Glutamatergic neuron (in vitro differentiated cells): ENCODE data around the gene SLC25A26. TPM values are rescaled to one million over a fixed set of nuclear protein-coding genes. Genes with fewer than 3 reads are reported as not detected.

Experiments used
- DNase-seq: peaks from one replicate; pipeline ENCODE4 v3.0.0; 2022
- H3K27ac Mint-ChIP-seq: one replicate; pipeline ENCODE4 v1.8.0; 2020; ENCODE audit warnings: mild to moderate bottlenecking, mixed read lengths, inconsistent platforms; ENCODE audit not compliant: unreplicated experiment
- H3K27me3 Mint-ChIP-seq: one replicate; pipeline ENCODE4 v1.8.0; 2020; ENCODE audit warnings: mild to moderate bottlenecking, moderate library complexity, mixed read lengths, inconsistent platforms; ENCODE audit not compliant: unreplicated experiment
- H3K36me3 Mint-ChIP-seq: one replicate; pipeline ENCODE4 v1.8.0; 2020; ENCODE audit warnings: mild to moderate bottlenecking, mixed read lengths, inconsistent platforms; ENCODE audit not compliant: unreplicated experiment
- H3K4me1 Mint-ChIP-seq: one replicate; pipeline ENCODE4 v1.8.0; 2020; ENCODE audit warnings: mild to moderate bottlenecking, low read depth, mixed read lengths, inconsistent platforms; ENCODE audit not compliant: unreplicated experiment
- H3K4me3 Mint-ChIP-seq: one replicate; pipeline ENCODE4 v1.8.0; 2020; ENCODE audit warnings: mild to moderate bottlenecking, mixed read lengths, inconsistent platforms; ENCODE audit not compliant: unreplicated experiment
- H3K9me3 Mint-ChIP-seq: one replicate; pipeline ENCODE4 v1.8.0; 2020; ENCODE audit warnings: mild to moderate bottlenecking, moderate library complexity, mixed read lengths, inconsistent platforms; ENCODE audit not compliant: unreplicated experiment
- total RNA-seq: library from RNA; stranded (reverse); fragmentation: NEBNext Ultra II Directional; extraction: Animal tissue kit (Norgen Biotek cat#: 25700); gene quantifications from one replicate; pipeline ENCODE4 v1.2.1, GENCODE V29; 2021; ENCODE audit not compliant: unreplicated experiment
- TF ChIP-seq, protein P1 (sequence below): fragments of 200-600 bp; sonication (generic); IDR thresholded peaks from one replicate; pipeline ENCODE4 v1.5.0; 2021; ENCODE audit not compliant: partially characterized antibody, unreplicated experiment

SLC25A26 gene
- total RNA-seq, 1 donor from 2014 or later: 12.7 TPM

DNA sequence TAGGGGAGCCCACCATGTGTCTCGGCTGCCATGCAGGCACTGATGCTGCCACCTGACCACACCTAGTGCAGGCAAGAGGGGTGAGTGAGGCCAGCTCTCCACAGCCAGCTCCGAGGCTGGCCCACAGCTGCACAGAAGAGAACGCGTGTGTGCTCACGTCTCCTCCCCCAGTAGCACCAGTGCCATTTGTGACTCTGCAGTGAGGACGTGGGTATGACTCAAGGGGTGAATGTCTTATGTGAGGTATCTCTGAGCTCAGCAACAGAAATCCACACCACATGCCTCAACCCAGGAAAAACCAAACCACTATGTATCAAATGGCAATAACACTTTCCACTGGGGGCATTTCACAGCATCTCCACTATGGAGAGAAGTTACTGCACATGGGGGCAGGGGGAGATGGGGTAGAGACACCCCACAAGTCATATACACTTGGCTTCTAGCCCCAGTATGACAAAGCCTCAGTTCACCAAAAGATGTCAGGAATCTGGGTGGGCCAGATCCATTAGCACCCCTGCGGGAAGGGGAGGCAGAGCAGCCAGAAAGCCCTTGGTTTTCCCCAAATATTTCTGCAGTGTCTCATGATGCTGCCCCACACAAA lies 192.4 kb downstream of the SLC25A26 start:
- Mint-ChIP-seq H3K4me3 (no peak overlapping the region), H3K4me1 (peaks cover 33% of the 10 kb centered on the region), H3K27ac (no peak overlapping the region), H3K36me3 (no peaks in the 10 kb centered on the region), H3K9me3 (no peaks in the 10 kb centered on the region), H3K27me3 (peaks cover 2% of the 10 kb centered on the region)
- TF ChIP-seq, protein P1, sequence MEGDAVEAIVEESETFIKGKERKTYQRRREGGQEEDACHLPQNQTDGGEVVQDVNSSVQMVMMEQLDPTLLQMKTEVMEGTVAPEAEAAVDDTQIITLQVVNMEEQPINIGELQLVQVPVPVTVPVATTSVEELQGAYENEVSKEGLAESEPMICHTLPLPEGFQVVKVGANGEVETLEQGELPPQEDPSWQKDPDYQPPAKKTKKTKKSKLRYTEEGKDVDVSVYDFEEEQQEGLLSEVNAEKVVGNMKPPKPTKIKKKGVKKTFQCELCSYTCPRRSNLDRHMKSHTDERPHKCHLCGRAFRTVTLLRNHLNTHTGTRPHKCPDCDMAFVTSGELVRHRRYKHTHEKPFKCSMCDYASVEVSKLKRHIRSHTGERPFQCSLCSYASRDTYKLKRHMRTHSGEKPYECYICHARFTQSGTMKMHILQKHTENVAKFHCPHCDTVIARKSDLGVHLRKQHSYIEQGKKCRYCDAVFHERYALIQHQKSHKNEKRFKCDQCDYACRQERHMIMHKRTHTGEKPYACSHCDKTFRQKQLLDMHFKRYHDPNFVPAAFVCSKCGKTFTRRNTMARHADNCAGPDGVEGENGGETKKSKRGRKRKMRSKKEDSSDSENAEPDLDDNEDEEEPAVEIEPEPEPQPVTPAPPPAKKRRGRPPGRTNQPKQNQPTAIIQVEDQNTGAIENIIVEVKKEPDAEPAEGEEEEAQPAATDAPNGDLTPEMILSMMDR: no peak
- DNase-seq: no peak

DNA sequence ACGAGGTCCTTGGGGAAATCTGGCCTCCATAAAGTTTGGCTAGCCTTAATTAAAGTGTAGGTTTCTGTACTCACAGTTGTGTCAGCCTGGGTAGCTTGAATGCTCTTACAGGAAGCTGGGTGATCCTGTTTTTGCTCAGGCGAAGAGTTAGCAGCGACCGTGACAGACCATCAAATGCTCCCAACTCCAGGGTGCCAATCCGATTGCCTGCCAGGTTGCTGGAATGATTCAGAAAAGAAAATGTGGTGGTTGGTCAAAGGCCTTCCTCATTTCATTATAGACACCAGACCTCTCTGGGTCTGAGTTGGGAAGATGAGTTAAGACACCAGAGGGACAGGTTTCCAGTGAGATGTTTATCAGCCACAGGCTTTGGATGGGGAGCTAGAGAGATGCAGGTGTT lies 194.0 kb downstream of the SLC25A26 start:
- Mint-ChIP-seq H3K4me3 (no peak overlapping the region), H3K27me3 (no peaks in the 10 kb centered on the region), H3K36me3 (peaks cover 2% of the 10 kb centered on the region), H3K27ac (no peak overlapping the region), H3K9me3 (peaks cover 4% of the 10 kb centered on the region), H3K4me1 (peaks cover 27% of the 10 kb centered on the region)
- TF ChIP-seq, protein P1: no peak
- no peak for DNase-seq

DNA sequence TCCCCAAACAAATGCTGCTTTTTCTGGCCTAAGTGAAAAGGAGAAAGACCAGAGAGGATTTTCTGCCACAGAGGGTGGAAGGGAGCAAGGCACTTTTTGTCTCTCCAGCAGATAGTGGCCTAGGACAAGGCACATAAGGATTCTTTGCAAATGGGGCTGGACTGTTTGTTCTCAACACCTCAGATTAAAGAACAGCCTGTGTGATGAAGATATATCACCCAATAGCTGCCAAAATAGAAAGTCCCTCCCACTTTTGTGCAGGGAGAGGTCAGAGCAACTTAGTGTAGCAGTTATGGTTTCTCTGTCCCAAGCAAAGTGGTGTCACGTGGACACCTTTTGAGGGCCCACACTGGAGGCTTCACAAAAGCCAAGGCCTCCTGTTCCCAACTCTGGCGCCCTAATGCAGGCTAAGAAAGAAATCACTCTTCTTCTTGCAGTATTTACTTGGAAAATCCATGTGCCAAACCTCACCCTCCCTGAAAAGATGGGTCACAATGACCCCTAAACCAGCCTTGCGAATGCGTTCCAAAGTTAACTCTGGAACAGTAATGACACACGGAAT lies 195.1 kb downstream of the SLC25A26 start:
- peaks cover 27% of the 10 kb centered on the region for H3K4me1 Mint-ChIP-seq
- H3K9me3 Mint-ChIP-seq: peaks cover 10% of the 10 kb centered on the region
- no peak overlapping the region for H3K4me3 Mint-ChIP-seq
- H3K27ac Mint-ChIP-seq: no peak overlapping the region
- H3K36me3 Mint-ChIP-seq: peaks cover 13% of the 10 kb centered on the region
- no peak for DNase-seq
- peaks cover 4% of the 10 kb centered on the region for H3K27me3 Mint-ChIP-seq
- TF ChIP-seq, protein P1: no peak

DNA sequence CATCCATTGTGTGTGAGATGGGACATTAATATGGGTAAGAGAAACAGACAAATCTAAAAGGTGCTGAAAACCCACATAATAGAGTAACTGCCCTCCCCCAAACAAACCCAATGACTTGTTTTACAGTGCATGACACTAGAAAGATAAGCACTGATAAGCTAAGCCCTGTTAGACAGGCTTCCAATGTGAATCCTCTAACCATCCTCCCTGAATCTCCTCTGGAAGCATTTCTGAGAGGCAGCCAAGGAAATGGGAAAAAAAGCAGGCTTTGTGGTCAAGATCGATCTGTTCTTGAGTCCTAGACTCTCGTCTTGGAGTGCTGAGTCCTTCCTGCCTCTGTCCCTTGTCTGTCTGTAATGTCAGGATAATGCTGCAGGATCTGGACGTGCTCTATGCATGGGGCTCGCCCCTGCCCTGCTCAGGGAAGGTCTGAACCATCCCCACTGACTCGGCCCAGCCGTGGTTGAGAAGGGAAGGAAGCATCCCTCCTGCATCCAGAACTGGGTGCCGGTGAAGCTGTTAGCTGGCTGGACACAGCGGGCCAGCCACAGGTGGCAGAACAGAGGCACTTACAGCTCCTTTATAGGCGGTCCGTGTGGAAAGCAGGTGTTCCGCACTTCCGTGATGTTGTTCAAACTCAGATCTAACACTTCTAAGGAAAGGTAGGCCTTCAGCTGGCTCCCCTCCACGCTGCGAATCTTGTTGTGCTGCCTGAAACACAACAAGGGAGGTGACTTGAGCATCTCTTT lies 195.9 kb downstream of the SLC25A26 start:
- Mint-ChIP-seq H3K27ac (no peak overlapping the region), H3K4me1 (peaks cover 21% of the 10 kb centered on the region)

More for the DNA sequence above, 195.9 kb downstream of the SLC25A26 start:
- DNase-seq: no peak
- H3K36me3 Mint-ChIP-seq: peaks cover 16% of the 10 kb centered on the region
- TF ChIP-seq, protein P1: no peak
- H3K9me3 Mint-ChIP-seq: peaks cover 13% of the 10 kb centered on the region
- H3K4me3 Mint-ChIP-seq: no peak overlapping the region
- peaks cover 4% of the 10 kb centered on the region for H3K27me3 Mint-ChIP-seq
